GM19035 (cell line): Measurements from ENCODE around the gene RIC8B.
"Not testable (repeated sequence)": the region's sequence is repeated elsewhere in the genome, so short reads cannot be mapped to it uniquely, and the experiment has no call there.

ENCODE experiments used
- ATAC-seq: cut with Tn5 transposase; IDR thresholded peaks from one replicate; pipeline ENCODE4 v1.9.1; 2021; ENCODE audit not compliant: unreplicated experiment

RIC8B gene

GRCh38 chr12:106897981-106898901 lies 123.8 kb downstream of the RIC8B start:
- ATAC-seq, result no peak

DNA sequence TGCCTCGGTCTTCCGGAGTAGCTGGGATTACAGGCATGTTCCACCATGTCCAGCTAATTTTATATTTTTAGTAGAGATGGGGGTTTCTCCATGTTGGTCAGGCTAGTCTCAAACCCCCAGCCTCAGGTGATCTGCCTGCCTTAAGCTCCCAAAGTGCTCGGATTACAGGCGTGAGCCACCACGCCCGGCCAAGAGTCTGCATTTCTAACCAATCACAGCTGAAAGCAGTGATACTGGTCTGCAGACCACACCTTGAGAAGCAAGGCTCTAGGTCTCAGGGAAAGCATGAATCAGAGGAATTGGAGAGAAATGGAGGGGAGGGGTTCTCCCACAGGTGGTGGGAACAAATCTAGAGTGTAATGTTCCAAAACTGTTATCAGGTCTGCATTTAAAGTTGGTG lies 126.1 kb downstream of the RIC8B start:
- no peak for ATAC-seq

DNA sequence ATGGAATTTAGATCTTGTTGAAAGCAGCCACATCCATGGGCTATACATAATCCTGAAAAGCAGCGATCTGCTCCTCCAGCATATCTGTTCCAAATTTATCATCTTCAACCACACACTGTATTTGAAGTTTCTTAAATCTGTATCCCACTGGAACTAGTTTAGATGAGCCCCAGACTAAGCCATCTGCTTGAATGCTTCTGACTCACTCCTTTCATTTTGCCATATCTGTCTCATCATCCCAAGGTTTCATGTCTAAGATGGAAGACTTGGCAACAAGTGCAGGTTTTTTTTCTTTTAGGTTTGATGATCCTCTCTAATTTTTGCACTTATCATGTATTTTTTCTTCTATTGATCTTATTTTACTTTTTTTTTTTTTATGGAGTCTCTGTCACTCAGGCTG lies 126.8 kb downstream of the RIC8B start:
- no peak for ATAC-seq

DNA sequence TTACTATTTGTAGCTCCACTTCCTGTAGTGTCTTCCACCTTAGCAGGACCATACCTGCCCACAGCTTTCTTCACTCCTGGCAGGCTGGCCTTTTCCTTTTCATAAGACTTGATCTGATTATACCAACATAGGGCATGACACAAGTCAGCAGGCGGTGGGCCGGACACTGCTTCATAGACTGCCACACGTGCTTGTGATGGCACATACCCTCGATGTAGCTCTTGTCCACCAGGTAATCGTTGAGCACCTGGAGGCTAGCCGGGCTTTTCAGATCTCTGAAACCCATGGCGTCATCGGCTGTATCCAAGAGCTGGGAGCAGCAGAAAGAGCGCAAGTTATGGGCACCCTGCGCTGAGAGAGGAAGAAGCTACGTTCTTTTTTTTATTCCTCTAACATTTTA lies 127.6 kb downstream of the RIC8B start:
- ATAC-seq, result no peak

GRCh38 chr12:106903241-106903945 lies 128.9 kb downstream of the RIC8B start:
- peak; percentile 81 for ATAC-seq

DNA sequence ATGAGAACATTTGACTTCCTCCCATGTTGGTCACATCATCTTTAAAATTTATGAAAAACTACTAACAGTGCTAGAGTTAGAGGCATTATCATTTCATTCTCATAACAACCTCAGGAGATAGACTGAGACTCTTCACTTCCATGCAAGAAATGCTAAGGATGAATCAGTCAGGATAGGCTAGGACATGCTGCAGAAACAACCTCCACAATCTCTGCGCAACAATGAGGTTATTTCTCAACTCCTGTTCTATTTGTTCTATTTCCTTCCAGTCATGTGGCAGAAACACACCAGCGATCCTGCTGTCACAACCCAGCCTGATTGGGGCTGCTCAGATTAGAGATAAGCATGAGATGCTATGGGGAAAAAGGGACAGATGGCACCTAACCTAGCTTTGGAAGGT lies 132.2 kb downstream of the RIC8B start:
- no peak for ATAC-seq

DNA sequence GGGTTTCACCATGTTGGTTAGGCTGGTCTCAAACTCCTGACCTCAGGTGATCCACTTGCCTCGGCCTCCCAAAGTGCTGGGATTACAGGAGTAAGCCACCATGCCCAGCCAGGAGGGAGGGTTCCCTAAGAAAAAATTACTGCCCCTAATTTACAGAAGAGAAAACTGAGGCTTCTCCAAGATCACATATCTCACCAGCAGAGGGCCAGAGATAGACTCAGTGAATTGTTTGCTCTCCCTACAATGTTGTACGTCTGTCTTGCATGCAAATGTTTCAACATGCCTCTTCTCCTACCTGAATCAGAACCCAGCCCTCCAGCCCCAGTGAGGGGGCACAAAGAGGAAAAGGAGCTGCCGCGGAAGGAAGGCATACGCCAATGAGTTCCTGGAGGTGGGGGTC lies 132.9 kb downstream of the RIC8B start:
- ATAC-seq, result peak; percentile 36

- ATAC-seq, result no peak
Observed at GRCh38 chr12:106907846-106908245, 133.4 kb downstream of the RIC8B start.

GRCh38 chr12:106908561-106908960 lies 134.1 kb downstream of the RIC8B start:
- ATAC-seq, result no peak

DNA sequence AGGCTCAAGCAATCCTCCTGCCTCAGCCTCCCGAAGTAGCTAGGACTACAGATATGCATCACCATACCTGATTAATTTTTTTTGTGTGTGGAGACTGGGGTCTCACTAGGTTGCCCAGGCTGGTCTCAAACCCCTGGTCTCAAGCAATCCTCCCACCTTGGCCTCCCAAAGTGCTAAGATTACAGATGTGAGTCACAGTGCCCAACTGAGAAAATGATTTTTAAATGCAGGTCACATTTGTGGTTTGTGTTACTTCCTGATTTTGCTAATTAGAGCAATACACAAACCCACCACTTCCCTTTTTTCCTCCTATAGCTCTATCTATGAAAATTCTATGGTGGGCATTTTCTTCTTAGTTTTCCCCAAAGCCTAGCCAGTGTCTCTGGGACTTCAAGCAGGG lies 135.7 kb downstream of the RIC8B start:
- peak; percentile 51 for ATAC-seq

- ATAC-seq, result no peak
Observed at GRCh38 chr12:106911581-106911980, 137.1 kb downstream of the RIC8B start.

DNA sequence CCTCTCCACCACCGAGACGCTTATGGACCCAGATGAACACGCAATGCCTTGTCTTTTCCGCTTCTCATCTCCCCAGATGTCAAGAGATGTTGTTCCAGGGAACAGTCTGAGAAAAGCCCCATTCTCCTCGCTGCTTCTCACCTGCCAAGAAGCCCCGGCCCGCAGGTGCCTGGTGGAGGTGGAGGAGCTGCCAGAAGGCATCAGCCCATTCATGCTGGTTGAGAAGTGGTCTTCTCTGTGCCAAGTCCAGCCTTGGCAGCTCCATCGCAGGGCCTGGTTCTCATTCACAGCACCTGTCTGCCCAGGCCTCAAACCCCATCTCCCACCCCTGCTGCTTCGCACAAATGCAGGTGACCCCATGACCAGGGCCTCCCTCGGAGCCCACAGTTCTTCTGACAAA lies 139.0 kb downstream of the RIC8B start:
- ATAC-seq, result no peak

GRCh38 chr12:106914796-106915634 lies 140.5 kb downstream of the RIC8B start:
- peak; percentile 69 for ATAC-seq

- ATAC-seq, result no peak
Observed at GRCh38 chr12:106915635-106916026, 141.1 kb downstream of the RIC8B start.

- no peak for ATAC-seq
Observed at GRCh38 chr12:106917503-106917902, 143.0 kb downstream of the RIC8B start.

- no peak for ATAC-seq
Observed at GRCh38 chr12:106918746-106919145, 144.3 kb downstream of the RIC8B start.

DNA sequence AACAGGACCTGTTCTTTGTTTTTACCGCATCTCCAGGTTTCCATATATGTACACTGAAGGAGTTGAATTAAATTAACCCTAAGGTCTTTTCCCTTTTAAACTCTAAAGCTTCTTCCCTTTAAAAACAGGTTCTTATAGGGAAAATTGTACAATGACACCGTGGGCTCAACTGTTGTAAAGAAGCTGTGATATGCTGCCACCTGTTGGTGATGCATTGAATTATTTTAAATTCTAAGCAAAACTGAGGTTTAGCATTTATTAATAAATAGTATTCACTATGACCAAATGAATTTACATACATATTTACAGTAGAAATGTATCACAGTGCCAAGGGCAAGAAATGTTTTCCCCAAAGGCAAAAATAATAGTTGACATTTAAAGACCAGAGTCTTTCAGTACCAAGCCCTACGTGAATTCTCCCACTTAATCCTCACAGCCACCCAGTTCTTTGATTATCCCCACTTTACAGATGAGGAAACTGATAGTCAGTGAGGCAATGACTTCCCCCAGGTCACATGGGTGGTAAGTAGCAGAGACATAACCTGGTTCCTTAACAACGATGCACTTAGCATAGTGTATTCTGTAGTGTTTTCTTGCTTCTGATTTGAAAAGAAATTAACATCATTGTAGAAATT lies 145.5 kb downstream of the RIC8B start:
- no peak for ATAC-seq

GRCh38 chr12:106921976-106922375 lies 147.5 kb downstream of the RIC8B start:
- not testable (repeated sequence) for ATAC-seq

DNA sequence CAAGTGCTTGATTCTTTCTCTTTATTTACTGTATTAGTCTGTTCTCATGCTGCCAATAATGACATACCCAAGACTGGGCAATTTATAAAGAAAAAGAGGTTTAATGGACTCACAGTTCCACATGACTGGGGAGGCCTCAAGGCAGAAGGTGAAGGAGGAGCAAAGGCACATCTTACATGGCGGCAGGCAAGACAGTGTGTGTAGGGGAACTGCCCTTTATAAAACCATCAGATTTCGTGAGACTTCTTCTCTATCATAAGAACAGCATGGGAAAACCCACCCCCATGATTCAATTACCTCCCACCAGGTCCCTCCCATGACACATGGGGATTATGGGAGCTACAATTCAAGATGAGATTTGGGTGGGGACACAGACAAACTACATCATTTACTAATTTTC lies 149.1 kb downstream of the RIC8B start:
- ATAC-seq, result not testable (repeated sequence)

DNA sequence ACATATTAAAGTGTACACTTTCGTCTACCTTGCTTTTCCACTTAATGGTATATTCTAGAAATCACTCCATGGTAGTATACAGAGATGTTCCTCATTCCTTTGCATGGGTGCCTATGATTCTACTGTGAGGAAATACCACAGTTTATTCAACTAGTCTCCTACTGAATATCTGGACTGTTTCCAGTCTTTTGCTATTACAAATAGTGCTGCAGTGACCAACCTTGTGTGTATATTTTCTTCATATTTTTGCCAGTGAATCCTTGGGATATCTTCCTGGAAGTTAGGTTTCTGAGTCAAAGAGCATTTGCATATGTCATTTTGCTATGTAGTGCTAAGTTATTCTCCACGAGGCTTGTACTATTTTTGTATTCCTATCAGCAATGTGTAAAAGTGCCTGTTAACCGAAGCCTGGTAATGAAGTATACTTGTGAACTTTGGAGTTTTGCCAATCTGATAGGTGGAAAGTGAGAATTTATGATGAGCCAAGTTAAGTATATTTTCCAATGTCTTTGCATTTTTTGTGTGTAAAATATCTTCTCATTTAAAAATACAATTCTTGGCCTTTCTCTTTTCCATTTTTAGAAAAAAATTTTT lies 149.9 kb downstream of the RIC8B start:
- no peak for ATAC-seq
